Immature natural killer cell (primary cell): Measurements from ENCODE around the gene CTPS1. TPM values are rescaled to one million over a fixed set of nuclear protein-coding genes. Genes with fewer than 3 reads are reported as not detected.

Experiments
- DNase-seq, 3 donors: peaks; one replicate each; pipeline ENCODE4 v3.0.0; 2022; ENCODE audit warnings: mixed read lengths in 1 of 3
- H3K27ac Mint-ChIP-seq, 6 donors: one replicate each; pipeline ENCODE4 v1.8.0; 2020; ENCODE audit warnings: mixed read lengths in 6 of 6, mild to moderate bottlenecking in 5 of 6, inconsistent platforms in 4 of 6, moderate library complexity in 3 of 6
- H3K27me3 Mint-ChIP-seq, 3 donors: one replicate each; pipeline ENCODE4 v1.8.0; 2020 to 2021; ENCODE audit warnings: low read depth in 3 of 3, mild to moderate bottlenecking in 3 of 3, mixed read lengths in 3 of 3, moderate library complexity in 3 of 3, inconsistent platforms in 1 of 3
- H3K36me3 Mint-ChIP-seq, 3 donors: one replicate each; pipeline ENCODE4 v1.8.0; 2020; ENCODE audit warnings: mixed read lengths in 3 of 3, inconsistent platforms in 2 of 3, mild to moderate bottlenecking in 2 of 3
- H3K4me1 Mint-ChIP-seq, 2 donors: one replicate each; pipeline ENCODE4 v1.8.0; 2020; ENCODE audit warnings: inconsistent platforms in 2 of 2, mild to moderate bottlenecking in 2 of 2, mixed read lengths in 2 of 2, moderate library complexity in 1 of 2
- H3K4me3 Mint-ChIP-seq, 5 donors: one replicate each; pipeline ENCODE4 v1.8.0; 2020; ENCODE audit warnings: mild to moderate bottlenecking in 5 of 5, mixed read lengths in 5 of 5, inconsistent platforms in 3 of 5, moderate library complexity in 3 of 5
- H3K9me3 Mint-ChIP-seq, 6 donors: one replicate each; pipeline ENCODE4 v1.8.0; 2020; ENCODE audit warnings: mild to moderate bottlenecking in 6 of 6, mixed read lengths in 6 of 6, inconsistent platforms in 4 of 6, moderate library complexity in 3 of 6
- polyA plus RNA-seq, 3 donors: library from polyadenylated mRNA; unstranded; fragments of 300-500 nt; fragmentation: Illumina TruSeq; gene quantifications; one replicate each; pipeline ENCODE4 v1.2.3, GENCODE V29; 2021

CTPS1 gene
- polyA plus RNA-seq, 3 donors from 2014 or later: 14.8 to 22.6 (median 16.6) TPM

DNA sequence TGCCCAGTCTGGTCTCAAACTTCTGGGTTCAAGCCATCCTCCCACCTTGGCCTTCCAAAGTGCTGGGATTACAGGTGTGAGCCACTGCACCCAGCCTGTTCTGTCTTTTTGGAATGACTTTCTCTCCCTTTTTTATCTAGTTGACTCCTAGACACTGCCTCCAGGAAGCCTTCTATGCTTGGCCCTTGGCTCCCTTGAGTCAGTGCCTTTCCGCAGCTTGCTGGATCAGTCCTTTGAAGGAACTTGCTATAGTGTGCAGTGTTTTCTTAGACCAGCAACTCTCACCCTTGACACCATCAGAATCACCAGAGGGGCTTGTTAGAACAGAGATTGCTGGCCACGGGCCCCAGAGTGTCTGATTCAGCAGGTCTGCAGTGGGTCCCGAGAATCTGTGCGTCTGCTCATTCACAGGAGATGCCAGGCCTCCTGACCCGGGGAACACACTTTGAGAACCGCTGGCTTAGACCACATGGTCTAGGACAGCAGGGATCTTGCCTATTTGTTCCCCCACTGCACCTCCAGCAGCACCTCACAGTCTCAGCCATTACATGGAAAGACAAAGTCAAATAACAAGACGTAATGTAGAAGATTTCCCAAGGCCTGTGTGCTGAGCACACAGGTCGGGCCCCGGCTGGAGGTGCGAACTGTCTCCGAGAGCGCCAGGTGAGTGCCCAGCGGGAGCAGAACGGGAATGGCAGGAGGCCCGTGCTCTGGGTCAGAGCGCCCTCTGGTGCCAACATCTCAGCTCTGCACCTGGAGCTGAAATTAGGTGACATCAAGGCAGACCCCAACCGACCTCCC is 27.4 kb upstream of the CTPS1 start:
- Mint-ChIP-seq H3K27me3 (peaks cover 5 to 23% (median 5%) of the 10 kb centered on the region in 3 donors), H3K9me3 (no peaks in the 10 kb centered on the region), H3K4me1 (peaks cover 3 to 6% of the 10 kb centered on the region in 2 donors), H3K27ac (no peak overlapping the region), H3K36me3 (no peaks in the 10 kb centered on the region), H3K4me3 (no peak overlapping the region)
- DNase-seq: peak; percentile 29 to 49 (median 40)

GRCh38 chr1:40952744-40953315 is 26.7 kb upstream of the CTPS1 start:
- Mint-ChIP-seq H3K27ac (no peak overlapping the region), H3K4me3 (no peak overlapping the region), H3K27me3 (peaks cover 4 to 23% (median 5%) of the 10 kb centered on the region in 3 donors), H3K36me3 (no peaks in the 10 kb centered on the region), H3K4me1 (peaks cover 3 to 6% of the 10 kb centered on the region in 2 donors), H3K9me3 (no peaks in the 10 kb centered on the region)
- DNase-seq: no peak

DNA sequence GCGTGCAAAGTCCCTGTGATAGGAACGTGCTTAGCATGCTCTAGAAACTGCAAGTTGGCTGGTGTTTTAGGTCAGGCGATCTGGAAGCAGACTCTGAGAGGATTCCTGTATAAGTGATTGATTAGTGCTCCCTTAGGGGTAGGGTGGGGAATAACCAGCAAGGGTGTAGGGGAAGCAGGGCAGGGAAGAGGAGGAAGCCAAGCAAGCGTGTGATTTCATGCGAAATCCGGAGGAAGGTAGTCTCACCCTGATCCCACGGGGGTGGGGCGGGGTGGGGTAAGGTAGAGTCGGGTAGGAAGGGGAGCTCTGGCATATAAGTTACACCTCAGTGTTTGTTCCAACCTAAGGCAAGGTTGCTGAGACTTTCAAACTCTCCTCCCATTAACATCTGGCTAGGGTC is 24.9 kb upstream of the CTPS1 start:
- Mint-ChIP-seq H3K4me1 (peaks cover 0 to 3% of the 10 kb centered on the region in 2 donors), H3K27me3 (peaks cover 4 to 16% (median 7%) of the 10 kb centered on the region in 3 donors), H3K9me3 (no peaks in the 10 kb centered on the region), H3K4me3 (no peak overlapping the region), H3K36me3 (no peaks in the 10 kb centered on the region), H3K27ac (no peak overlapping the region)
- no peak for DNase-seq

GRCh38 chr1:40955266-40955665 is 24.2 kb upstream of the CTPS1 start:
- peaks cover 0 to 3% of the 10 kb centered on the region in 2 donors for H3K4me1 Mint-ChIP-seq
- no peak overlapping the region for H3K27ac Mint-ChIP-seq
- no peaks in the 10 kb centered on the region for H3K36me3 Mint-ChIP-seq
- H3K9me3 Mint-ChIP-seq: no peaks in the 10 kb centered on the region
- H3K4me3 Mint-ChIP-seq: no peak overlapping the region
- peaks cover 4 to 14% (median 7%) of the 10 kb centered on the region in 3 donors for H3K27me3 Mint-ChIP-seq
- no peak for DNase-seq

DNA sequence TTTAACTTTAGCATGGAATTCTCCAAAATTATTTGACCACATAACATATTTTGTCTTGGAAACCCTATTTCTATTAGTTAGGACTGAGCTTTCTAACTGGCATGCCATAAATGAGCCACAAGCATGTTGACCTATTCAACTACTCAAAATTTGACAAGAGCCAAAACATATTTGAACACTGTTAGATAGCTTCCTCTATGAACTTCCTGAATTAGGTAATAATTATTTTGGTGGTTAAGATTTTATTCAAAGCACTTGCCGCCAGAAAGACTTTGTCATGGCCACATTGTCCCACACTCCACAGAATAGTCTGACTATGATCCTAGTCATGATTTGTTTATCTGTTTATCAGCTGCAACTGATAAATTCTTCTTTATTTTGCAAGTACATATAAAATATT is 23.1 kb upstream of the CTPS1 start:
- Mint-ChIP-seq H3K4me1 (peaks cover 0 to 3% of the 10 kb centered on the region in 2 donors), H3K27ac (no peak overlapping the region), H3K36me3 (no peaks in the 10 kb centered on the region), H3K4me3 (no peak overlapping the region), H3K27me3 (peaks cover 6 to 10% (median 7%) of the 10 kb centered on the region in 3 donors), H3K9me3 (no peaks in the 10 kb centered on the region)
- no peak for DNase-seq

- Mint-ChIP-seq H3K4me1 (no peaks in the 10 kb centered on the region), H3K27ac (no peak overlapping the region), H3K27me3 (peaks cover 2 to 9% (median 2%) of the 10 kb centered on the region in 3 donors), H3K4me3 (no peak overlapping the region), H3K36me3 (no peaks in the 10 kb centered on the region), H3K9me3 (no peaks in the 10 kb centered on the region)
- DNase-seq: no peak
Measured at GRCh38 chr1:40958210-40958609, 21.3 kb upstream of the CTPS1 start.

GRCh38 chr1:40965531-40965930 is 14.0 kb upstream of the CTPS1 start:
- no peaks in the 10 kb centered on the region for H3K9me3 Mint-ChIP-seq
- H3K27me3 Mint-ChIP-seq: peaks cover 2 to 5% (median 2%) of the 10 kb centered on the region in 3 donors
- H3K27ac Mint-ChIP-seq: no peak overlapping the region
- no peaks in the 10 kb centered on the region for H3K4me1 Mint-ChIP-seq
- no peak overlapping the region for H3K4me3 Mint-ChIP-seq
- no peaks in the 10 kb centered on the region for H3K36me3 Mint-ChIP-seq
- no peak for DNase-seq

DNA sequence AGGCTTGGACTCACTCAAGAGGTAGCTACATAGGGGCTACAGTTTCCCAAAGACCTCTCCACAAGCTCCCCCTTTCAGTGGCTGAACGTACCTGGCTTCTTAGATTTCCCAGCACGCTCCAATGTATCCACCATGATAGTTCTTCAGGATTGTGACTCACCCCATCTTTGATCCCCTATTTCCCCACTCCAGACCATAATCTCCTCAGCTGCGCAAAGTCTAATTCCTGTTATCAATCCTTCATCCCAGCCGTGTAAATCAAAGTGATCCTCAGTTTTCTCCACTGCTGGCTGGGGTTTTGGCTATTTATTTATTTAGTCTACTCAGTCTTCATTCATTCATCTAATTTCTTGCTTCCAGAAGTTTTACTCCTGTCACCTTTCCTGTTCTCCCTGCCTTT is 13.1 kb upstream of the CTPS1 start:
- Mint-ChIP-seq H3K4me1 (no peaks in the 10 kb centered on the region), H3K36me3 (no peaks in the 10 kb centered on the region), H3K27me3 (peaks cover 2 to 5% (median 3%) of the 10 kb centered on the region in 3 donors), H3K4me3 (no peak overlapping the region), H3K9me3 (no peaks in the 10 kb centered on the region), H3K27ac (no peak overlapping the region)
- DNase-seq: no peak

DNA sequence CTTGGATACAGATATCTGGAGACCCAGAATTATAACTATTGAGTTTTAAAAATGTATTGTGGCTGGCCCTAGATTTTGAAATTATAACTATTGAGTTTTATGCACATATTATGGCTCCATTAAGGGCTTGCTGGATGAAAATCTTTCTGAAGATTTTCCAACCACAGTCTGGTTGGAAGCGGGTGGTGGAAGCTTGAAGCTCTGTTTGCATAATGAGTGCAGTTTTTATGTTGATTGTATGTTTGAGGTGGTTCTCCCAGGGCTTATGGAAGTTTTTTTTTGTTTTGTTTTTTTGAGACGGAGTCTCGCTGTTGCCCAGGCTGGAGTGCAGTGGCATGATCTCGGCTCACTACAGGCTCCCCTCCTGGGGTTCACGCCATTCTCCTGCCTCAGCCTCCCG is 10.1 kb upstream of the CTPS1 start:
- Mint-ChIP-seq H3K4me1 (no peaks in the 10 kb centered on the region), H3K36me3 (no peaks in the 10 kb centered on the region), H3K27ac (no peak overlapping the region), H3K4me3 (no peak overlapping the region), H3K27me3 (peaks cover 2 to 5% (median 3%) of the 10 kb centered on the region in 3 donors), H3K9me3 (no peaks in the 10 kb centered on the region)
- no peak for DNase-seq

DNA sequence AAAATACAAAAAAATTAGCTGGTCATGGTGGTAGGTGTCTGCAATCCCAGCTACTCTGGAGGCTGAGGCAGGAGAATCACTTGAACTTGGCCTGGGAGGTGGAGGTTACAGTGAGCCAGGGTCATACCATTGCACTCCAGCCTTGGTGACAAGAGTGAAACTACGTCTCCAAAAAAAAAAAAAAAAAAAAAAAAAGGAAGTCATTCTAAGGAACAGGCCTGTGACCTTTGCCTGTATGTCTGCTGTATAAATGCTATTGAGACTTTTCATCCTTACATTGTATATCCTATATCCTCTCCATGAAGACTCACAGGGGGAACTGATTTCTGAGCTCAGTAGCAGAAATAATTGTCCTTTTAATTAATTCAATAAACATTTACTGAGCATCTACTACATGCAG is 7.5 kb upstream of the CTPS1 start:
- Mint-ChIP-seq H3K36me3 (no peaks in the 10 kb centered on the region), H3K4me1 (no peaks in the 10 kb centered on the region), H3K9me3 (no peaks in the 10 kb centered on the region), H3K27ac (no peak overlapping the region), H3K27me3 (peaks cover 3 to 5% (median 4%) of the 10 kb centered on the region in 3 donors), H3K4me3 (no peak overlapping the region)
- no peak for DNase-seq

DNA sequence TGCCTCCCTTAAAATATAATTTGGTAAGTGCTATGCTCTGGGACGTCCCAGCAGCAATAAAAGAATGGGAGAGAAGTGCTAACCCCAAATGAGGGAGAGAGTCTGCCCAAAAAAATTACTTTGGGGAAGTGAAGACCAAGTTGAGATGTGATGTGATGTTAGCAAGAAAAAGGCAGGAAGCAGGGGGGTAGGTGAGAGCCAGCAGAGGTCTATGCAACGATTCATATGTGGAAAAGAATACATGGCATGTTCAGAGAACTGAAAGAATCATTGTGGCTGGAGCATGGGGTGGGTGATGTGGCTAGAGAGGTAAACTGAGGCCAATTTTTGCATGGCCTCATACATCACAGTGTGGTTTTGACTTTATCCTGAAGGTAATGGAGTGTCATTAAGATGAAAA is 5.6 kb upstream of the CTPS1 start:
- H3K27me3 Mint-ChIP-seq: peaks cover 2 to 6% (median 6%) of the 10 kb centered on the region in 3 donors
- no peak overlapping the region for H3K27ac Mint-ChIP-seq
- no peak overlapping the region for H3K4me3 Mint-ChIP-seq
- DNase-seq: no peak
- no peaks in the 10 kb centered on the region for H3K9me3 Mint-ChIP-seq
- peaks cover 0 to 2% of the 10 kb centered on the region in 2 donors for H3K4me1 Mint-ChIP-seq
- H3K36me3 Mint-ChIP-seq: no peaks in the 10 kb centered on the region

DNA sequence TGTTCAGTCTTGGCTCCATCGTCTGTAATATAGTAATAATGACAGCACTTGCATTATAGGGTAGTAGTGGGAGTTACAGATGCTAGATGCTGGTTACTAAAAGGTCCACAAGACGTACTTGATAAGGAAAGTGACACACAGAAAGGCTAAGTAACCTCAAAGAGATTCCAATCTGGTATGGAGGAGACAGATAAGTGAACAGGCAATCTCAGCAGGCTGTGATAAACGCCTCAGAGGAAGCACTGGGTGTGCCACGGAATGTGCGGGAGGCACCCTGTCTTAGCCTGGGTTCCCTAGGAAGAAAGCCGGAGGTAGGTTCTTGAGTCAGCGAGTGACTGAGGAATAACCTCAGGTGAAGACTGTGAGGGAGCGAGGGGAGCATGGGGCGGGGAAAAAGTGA is 4.6 kb upstream of the CTPS1 start:
- Mint-ChIP-seq H3K27me3 (peaks cover 2 to 14% (median 8%) of the 10 kb centered on the region in 3 donors), H3K4me1 (peaks cover 0 to 3% of the 10 kb centered on the region in 2 donors), H3K36me3 (no peaks in the 10 kb centered on the region), H3K9me3 (no peaks in the 10 kb centered on the region), H3K4me3 (no peak overlapping the region), H3K27ac (peak overlapping the region in 1 of 6 donors; percentile 12)
- DNase-seq: no peak

DNA sequence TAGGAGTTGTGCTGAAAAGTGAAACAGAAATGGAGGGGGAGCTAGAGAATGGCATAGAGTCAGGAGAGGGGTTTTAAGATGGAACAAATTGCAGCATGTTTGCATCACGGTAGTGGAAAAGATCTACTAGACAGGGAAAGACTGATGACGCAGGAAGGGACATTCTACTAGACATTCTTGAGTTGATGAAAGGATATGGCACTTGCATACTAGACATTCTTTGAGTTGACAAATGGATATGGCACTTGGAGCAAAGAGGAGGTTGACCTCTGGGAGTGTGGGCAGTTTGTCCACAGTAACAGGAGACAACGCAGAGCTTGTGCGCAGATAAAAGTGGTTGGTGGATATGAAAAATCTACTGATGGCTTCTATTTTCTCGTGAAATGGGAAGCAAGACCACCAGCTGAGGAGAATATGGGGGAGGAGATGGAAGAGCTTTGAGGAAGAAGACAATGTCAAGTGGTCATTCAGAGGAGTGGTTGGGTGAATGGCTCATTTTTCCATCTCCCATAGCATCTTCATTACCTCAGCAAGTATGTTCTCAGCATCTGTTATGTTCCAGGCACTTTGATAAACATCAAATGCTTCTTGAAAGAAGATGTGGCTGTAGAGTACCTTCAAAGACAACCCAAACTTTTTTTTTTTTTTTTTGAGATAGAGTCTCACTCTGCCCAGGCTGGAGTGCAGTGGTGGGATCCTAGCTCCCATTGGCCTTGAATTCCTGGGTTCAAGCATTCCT is 2.4 kb upstream of the CTPS1 start:
- H3K36me3 Mint-ChIP-seq: no peaks in the 10 kb centered on the region
- peaks cover 12 to 19% (median 12%) of the 10 kb centered on the region in 3 donors for H3K27me3 Mint-ChIP-seq
- H3K27ac Mint-ChIP-seq: peak overlapping the region in 2 of 6 donors; percentile 7 to 23
- H3K9me3 Mint-ChIP-seq: no peaks in the 10 kb centered on the region
- H3K4me3 Mint-ChIP-seq: peak overlapping the region; percentile 14 to 55 (median 43)
- H3K4me1 Mint-ChIP-seq: peaks cover 17% of the 10 kb centered on the region in 2 donors
- DNase-seq: no peak

DNA sequence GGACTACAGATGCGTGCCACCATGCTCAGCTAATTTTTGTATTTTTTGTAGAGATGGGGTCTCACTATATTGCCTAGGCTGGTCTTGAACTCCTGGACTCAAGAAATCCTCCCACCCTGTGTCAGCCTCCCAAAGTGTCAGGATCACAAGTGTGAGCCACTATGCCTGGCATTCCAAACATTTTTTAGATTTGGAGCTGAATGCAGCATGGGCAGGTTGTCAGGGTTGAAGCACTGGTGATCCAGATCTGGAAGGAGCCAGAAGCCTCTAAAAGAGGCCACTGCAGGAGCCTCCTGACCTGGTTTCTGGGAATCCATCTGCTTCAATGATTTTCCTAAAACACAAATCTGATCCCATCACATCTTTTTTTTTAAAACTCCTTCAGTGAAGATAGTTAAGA is 1.8 kb upstream of the CTPS1 start:
- Mint-ChIP-seq H3K9me3 (no peaks in the 10 kb centered on the region), H3K27ac (peak overlapping the region in 1 of 6 donors; percentile 44), H3K27me3 (peaks cover 12 to 19% (median 14%) of the 10 kb centered on the region in 3 donors), H3K4me3 (peak overlapping the region in 3 of 5 donors; percentile 10 to 44 (median 33)), H3K36me3 (no peaks in the 10 kb centered on the region), H3K4me1 (peaks cover 17 to 20% of the 10 kb centered on the region in 2 donors)
- no peak for DNase-seq
